Heart right ventricle (tissue), 16 donors: ENCODE measurements around the gene RCAN2. TPM values are rescaled to one million over a fixed set of nuclear protein-coding genes. Genes with fewer than 3 reads are reported as not detected.

Experiments used
- ATAC-seq, 8 donors: fragments of 200-7000 bp; cut with Tn5 transposase; one replicate each; pipeline ENCODE4 v1.9.1; 2020; ENCODE audit warnings: mild to moderate bottlenecking in 8 of 8, moderate library complexity in 8 of 8, moderate number of reproducible peaks in 1 of 8
- DNase-seq, 2 donors: peaks; one replicate each; pipeline ENCODE4 v3.0.0-alpha.2; 2020
- H3K27ac ChIP-seq, 10 donors: fragments of 200-600 bp; sonication (generic) in 2 of 10; one replicate each; pipeline versions ENCODE4 v1.5.0 to v1.8.0; 2020 to 2022; ENCODE audit warnings: mild to moderate bottlenecking in 3 of 10
- H3K27me3 ChIP-seq, 7 donors: fragments of 200-600 bp; one replicate each; pipeline ENCODE4 v1.8.0; 2021 to 2022; ENCODE audit warnings: mild to moderate bottlenecking in 2 of 7
- H3K36me3 ChIP-seq, 9 donors: fragments of 200-600 bp; sonication (generic) in 1 of 9; one replicate each; pipeline versions ENCODE4 v1.5.0 to v1.8.0; 2020 to 2022; ENCODE audit warnings: mild to moderate bottlenecking in 2 of 9
- H3K4me1 ChIP-seq, 9 donors: fragments of 200-600 bp; sonication (generic) in 1 of 9; one replicate each; pipeline versions ENCODE4 v1.5.0 to v1.8.0; 2020 to 2022; ENCODE audit warnings: mild to moderate bottlenecking in 4 of 9
- H3K4me3 ChIP-seq, 10 donors: fragments of 200-600 bp; sonication (generic) in 2 of 10; one replicate each; pipeline versions ENCODE4 v1.5.0 to v1.8.0; 2020 to 2022; ENCODE audit warnings: mild to moderate bottlenecking in 7 of 10, moderate library complexity in 2 of 10
- H3K9me3 ChIP-seq, 11 donors: fragments of 200-600 bp in 10 of 11; sonication (generic) in 2 of 11; one replicate each; pipeline versions ENCODE4 v1.5.0 to v1.8.0; 2013 to 2022; ENCODE audit warnings: mild to moderate bottlenecking in 2 of 11, control low read depth in 1 of 11, moderate library complexity in 1 of 11
- WGBS, 2 donors: extraction: QIAGEN DNeasy Blood & Tissue Kit; methylation state at CpG; one replicate each; pipeline ENCODE4 v1.1.7; 2013; ENCODE audit warnings: inconsistent platforms in 1 of 2; 5-methylcytosine and 5-hydroxymethylcytosine counted together
- intact Hi-C, 10 donors: fragments of 100-400 bp; cut with DNase I; formaldehyde crosslinking; loops; one replicate each; pipeline versions ENCODE4 v1.11.1 to v1.14.2; 2022
- polyA plus RNA-seq, 2 donors: library from polyadenylated mRNA; stranded (reverse); fragments of 200-250 nt; gene quantifications; one replicate each; pipeline ENCODE4 v1.2.3, GENCODE V29; 2013
- total RNA-seq, 10 donors: library from RNA; stranded (reverse); fragmentation: NEBNext Ultra II Directional in 3 of 10; extraction: Animal tissue kit (Norgen Biotek cat#: 25700) in 3 of 10; gene quantifications; one replicate each; pipeline versions ENCODE4 v1.2.1 to v1.2.4, GENCODE V29; 2021 to 2023
- TF ChIP-seq, protein P1 (sequence below), 9 donors: fragments of 200-600 bp; sonication (generic) in 2 of 9; IDR thresholded peaks; one replicate each; pipeline versions ENCODE4 v1.5.0 to v1.8.0; 2021 to 2022; ENCODE audit warnings: antibody characterized with exemption in 9 of 9, mild to moderate bottlenecking in 5 of 9, moderate library complexity in 1 of 9
- donor health status: Arrhythmogenic right ventricular cardiomyopathy.
- donor health status: ischemic (EF 13 %, LVEDD 7.1; RV severe dilation, severe dysfunction).
- donor health status: healthy with polysubstance abuse.
- donor health status: DM: no; HTN: yes; CAD: no.
- donor health status: DM: no; HTN: no; CAD: no.
- donor health status: ischemic (EF 25% LVEDD 6.9; RV normal size, moderate dysfunction).
- donor health status: ischemic (EF 25% LVEDD 5.7; RV mildly dilated, moderate dysfunction).
- donor health status: healthy.
- donor health status: DM: yes; HTN: yes; CAD: no.
- donor health status: Ischemic cardiomyopathy.
- donor health status: ischemic (EF 35%, LVEDD 5.7; RV mildly dilated, moderate dysfunction).
- donor health status: nonischemic (EF 11% LVEDD 7.7; RV severe dilation, severe dysfunction).
- donor health status: DM: yes; HTN: yes; CAD: no.
- donor health status: PGD.
- donor health status: ischemic (EF 29% LVEDD 5.4; RV normal size, mild dysfunction).
- donor health status: nonischemic (EF 23%, LVEDD 6.1; RV moderate dilation, normal function).

Gene RCAN2
- total and polyA plus RNA-seq, 12 donors, result 51.0 to 352 (median 298) TPM

DNA sequence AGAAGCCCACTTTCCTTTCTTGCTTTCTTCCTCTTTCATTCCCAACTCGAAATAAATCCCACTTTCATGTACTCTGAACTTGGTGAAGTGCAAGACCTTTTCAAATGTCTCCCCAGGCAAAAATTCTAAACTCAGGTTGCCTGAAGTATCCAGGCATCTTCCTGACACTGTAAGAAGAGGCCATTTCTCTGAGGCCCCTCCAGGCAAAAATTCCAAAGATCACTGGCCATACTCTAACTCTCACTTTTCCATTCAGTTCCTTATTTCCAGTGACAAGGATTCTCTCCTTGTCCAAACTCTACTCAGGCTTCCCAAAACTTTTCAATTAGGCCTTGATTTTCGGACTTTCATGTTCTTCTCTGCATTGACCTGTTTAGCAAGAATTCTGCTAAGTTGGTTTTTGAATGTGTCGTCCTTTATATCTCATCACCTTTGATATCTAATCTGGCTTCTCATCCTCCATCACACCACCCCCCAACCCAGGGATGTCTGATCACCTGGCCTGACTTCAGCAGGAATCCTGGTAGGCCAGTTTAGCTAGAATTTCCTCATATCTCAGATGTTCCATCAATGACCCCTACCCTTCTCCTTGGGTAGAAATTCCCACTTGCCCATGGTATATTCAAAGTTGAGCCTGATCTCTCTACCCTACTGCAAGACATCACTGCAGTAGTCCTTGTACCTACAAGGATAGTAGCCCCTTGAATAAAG is 124.9 kb downstream of the RCAN2 start:
- Histone ChIP-seq H3K4me3 (no peak overlapping the region), H3K36me3 (no peaks in the 10 kb centered on the region), H3K27ac (no peak overlapping the region), H3K4me1 (peaks cover 0 to 34% (median 17%) of the 10 kb centered on the region in 9 donors), H3K27me3 (no peaks in the 10 kb centered on the region), H3K9me3 (no peaks in the 10 kb centered on the region)
- no peak for ATAC-seq
- TF ChIP-seq, protein P1, sequence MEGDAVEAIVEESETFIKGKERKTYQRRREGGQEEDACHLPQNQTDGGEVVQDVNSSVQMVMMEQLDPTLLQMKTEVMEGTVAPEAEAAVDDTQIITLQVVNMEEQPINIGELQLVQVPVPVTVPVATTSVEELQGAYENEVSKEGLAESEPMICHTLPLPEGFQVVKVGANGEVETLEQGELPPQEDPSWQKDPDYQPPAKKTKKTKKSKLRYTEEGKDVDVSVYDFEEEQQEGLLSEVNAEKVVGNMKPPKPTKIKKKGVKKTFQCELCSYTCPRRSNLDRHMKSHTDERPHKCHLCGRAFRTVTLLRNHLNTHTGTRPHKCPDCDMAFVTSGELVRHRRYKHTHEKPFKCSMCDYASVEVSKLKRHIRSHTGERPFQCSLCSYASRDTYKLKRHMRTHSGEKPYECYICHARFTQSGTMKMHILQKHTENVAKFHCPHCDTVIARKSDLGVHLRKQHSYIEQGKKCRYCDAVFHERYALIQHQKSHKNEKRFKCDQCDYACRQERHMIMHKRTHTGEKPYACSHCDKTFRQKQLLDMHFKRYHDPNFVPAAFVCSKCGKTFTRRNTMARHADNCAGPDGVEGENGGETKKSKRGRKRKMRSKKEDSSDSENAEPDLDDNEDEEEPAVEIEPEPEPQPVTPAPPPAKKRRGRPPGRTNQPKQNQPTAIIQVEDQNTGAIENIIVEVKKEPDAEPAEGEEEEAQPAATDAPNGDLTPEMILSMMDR (IDR thresholded peaks at IDR 0.05), result peak in 1 of 9 donors; percentile 4
- no peak for DNase-seq
- intact Hi-C loops, result no loop called here
- WGBS, 2 donors, result 81 to 84% methylated on average over 3 of the region's 3 CpGs

DNA sequence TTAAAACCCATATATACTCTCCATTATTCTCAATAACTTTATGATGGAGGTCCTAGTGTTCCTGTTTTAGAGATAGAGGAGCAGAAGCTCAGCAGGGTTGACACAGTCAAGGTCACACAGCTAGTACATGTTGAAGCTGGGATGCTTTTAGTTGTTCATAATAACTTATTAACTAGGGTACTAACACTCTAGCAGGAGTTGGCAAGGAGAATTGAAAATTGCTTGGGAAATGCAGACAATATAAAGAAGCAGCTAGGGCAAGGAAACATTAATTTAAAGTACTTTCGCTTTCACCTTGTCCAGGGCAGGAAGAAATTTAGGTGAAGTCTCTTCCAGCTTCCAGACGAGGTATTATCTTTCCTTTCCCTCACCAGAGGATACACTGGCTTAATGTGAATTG is 133.7 kb downstream of the RCAN2 start:
- intact Hi-C loops, result no loop called here
- Histone ChIP-seq H3K4me3 (no peak overlapping the region), H3K36me3 (no peaks in the 10 kb centered on the region), H3K27ac (peak overlapping the region in 1 of 10 donors; percentile 2), H3K27me3 (no peaks in the 10 kb centered on the region), H3K4me1 (peaks cover 4 to 47% (median 25%) of the 10 kb centered on the region in 9 donors), H3K9me3 (no peaks in the 10 kb centered on the region)
- TF ChIP-seq, protein P1 (IDR thresholded peaks at IDR 0.05), result no peak
- WGBS, 2 donors, result 47 to 51% methylated on average over 2 of the region's 2 CpGs
- ATAC-seq (no peak), DNase-seq (no peak)

DNA sequence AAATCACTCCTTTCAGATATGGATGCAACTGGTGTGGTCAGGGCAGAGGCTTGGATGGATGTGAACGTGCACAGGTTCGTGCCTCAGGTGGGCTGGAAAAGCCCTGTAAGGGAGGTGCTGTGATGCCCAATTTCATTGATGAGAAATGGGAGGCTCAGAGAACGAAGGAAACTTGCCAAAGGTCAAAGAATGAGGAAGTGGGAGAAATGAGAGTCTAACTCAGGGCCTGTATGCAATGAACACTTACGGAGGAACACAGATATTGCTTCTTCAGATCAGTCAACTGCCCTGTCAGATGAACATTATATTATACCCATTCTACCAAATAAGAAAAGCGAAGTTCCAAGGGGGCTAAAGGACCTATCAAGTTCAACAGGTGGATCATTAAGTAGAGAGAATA is 134.7 kb downstream of the RCAN2 start:
- H3K36me3 ChIP-seq, result no peaks in the 10 kb centered on the region
- H3K4me1 ChIP-seq, result peaks cover 10 to 58% (median 36%) of the 10 kb centered on the region in 9 donors
- H3K9me3 ChIP-seq, result no peaks in the 10 kb centered on the region
- no peak for DNase-seq
- no peak overlapping the region for H3K4me3 ChIP-seq
- TF ChIP-seq, protein P1 (IDR thresholded peaks at IDR 0.05), result no peak
- WGBS, 2 donors, result 87 to 90% methylated on average over 5 of the region's 5 CpGs
- ATAC-seq, result no peak
- intact Hi-C loops, result no loop called here
- H3K27me3 ChIP-seq, result no peaks in the 10 kb centered on the region
- peak overlapping the region in 2 of 10 donors; percentile 13 to 32 for H3K27ac ChIP-seq

DNA sequence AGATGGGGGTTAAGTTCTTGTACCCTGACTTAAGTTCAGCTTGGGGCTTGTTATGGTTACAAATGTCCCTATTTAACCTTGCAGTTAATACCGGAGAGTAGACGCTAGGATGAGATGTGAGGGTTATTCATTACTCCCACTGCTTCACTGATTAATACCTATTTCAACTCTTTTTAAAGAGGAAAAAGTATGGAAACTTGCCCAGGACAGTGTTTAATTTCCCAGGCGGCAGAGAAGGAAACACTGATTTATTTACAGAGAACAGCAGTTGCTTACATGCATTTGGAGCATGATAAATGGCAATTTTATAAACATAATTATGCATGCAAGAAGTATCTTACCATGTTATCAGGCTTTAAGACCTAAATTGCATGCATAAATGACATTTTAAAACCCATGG is 137.7 kb downstream of the RCAN2 start:
- intact Hi-C loops, result no loop called here

More for the DNA sequence above, 137.7 kb downstream of the RCAN2 start:
- no peak for DNase-seq
- peaks cover 10 to 73% (median 44%) of the 10 kb centered on the region in 9 donors for H3K4me1 ChIP-seq
- H3K36me3 ChIP-seq, result no peaks in the 10 kb centered on the region
- H3K4me3 ChIP-seq, result no peak overlapping the region
- H3K27ac ChIP-seq, result peak overlapping the region in 6 of 10 donors; percentile 33 to 54 (median 41)
- 24 to 25% methylated on average over 3 of the region's 3 CpGs for WGBS, 2 donors
- H3K9me3 ChIP-seq, result no peaks in the 10 kb centered on the region
- no peaks in the 10 kb centered on the region for H3K27me3 ChIP-seq
- no peak for ATAC-seq
- TF ChIP-seq, protein P1 (IDR thresholded peaks at IDR 0.05), result no peak
